Fibroblast of skin of scalp (primary cell): ENCODE results near the gene SNX20.

ENCODE experiments used
- DNase-seq: peaks from one replicate; pipeline ENCODE4 v3.0.0-alpha.2; 2013

Gene SNX20

DNA sequence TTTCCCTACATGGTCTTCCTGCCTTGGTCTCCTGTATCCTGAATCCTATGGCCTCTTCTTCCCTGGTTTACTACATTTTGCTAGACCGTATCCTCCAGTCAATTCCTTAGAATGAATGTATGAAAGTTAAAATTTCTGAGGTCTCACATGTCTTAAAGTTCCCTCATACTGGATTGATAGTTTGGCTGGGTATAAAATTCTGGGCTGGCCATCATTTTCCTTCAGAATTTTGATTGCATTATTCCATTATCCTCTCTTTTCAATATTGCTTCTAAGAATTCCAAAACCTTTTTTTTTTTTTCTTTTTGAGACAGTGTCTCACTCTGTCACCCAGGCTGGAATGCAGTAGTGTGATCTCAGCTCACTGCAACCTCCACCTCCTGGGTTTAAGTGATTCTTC, 23.1 kb upstream of the SNX20 start:
- no peak for DNase-seq

DNA sequence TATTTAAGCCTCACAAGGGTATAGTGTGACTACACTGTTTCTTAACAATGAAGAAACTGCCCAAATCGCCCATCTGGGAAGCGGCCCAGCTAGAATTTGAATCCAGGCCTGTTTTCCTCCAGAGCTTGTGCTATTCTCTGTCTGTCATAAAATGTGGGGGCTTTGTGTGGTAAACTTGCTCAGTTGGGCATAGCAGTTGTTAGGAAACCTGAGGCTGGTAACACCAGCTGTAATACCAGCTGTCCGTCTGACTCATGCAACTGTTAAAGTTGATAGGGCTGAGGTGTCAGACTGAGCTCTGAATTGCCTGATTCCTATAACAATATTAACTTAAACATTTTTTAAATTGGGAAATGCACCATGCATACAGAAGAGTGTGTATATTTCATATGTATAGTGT, 21.6 kb upstream of the SNX20 start:
- no peak for DNase-seq

DNA sequence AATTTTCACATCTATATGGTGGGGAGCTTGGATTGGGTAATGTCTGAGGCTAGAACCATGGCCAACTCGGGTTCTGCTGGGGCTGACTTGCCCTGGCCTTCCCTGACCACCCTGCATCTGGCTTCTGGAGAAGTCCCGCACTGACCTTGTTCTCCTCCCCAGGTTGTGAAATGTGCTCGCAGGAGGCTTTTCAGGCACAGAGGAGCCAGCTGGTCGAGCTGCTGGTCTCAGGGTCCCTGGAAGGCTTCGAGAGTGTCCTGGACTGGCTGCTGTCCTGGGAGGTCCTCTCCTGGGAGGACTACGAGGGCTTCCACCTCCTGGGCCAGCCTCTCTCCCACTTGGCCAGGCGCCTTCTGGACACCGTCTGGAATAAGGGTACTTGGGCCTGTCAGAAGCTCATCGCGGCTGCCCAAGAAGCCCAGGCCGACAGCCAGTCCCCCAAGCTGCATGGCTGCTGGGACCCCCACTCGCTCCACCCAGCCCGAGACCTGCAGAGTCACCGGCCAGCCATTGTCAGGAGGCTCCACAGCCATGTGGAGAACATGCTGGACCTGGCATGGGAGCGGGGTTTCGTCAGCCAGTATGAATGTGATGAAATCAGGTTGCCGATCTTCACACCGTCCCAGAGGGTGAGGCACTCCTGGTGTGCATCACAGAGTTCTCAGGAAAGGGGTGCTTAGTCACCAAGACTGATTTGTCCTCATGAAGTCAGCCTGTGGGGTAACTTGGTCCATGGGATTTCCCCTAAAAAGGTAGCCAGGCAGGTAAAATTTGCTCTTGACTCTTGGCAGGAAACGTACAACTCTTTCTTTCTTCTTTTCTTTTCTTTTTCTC, 18.4 kb upstream of the SNX20 start:
- DNase-seq: no peak

DNA sequence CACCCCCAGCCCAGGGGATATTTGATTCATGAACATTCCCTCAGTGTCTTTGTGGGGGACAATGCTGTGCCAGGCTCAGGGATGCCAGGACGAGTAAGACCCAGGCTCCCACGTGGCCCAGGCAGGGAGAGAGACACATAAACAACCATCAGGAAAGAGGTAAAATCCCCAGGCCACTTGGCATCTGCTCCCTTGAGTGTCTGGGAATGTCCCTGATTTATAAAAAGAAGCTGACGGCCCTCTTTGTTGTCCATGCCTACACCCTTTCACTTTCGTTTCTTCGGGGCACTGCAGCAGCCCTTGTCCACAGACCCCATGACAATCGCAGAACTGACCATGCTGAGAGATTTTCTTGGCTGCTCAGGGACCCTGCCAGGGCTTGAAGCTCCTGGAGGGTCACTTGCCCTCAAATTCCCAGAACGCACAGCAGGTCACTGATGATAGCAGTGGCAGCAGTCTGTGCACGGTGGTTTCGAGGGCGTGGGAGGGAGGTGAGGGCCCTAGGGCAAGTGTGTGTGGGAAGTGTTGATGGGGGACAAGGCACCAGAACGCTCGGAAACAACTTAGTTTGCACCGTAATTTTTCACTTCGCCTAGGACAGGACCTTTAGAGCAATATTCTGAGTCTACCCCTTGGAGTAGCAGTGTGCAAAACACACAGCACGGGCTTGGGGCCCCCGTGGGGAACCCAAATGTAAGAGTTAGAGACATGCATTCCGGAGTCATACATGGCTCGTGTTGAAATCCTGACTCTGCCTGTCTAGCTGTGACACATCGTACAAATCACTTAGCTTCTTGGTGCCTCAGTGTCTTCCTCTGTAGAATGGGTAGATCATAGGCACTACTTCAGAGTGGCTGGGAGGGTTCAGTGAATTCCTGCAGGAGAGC, 17.0 kb upstream of the SNX20 start:
- no peak for DNase-seq

DNA sequence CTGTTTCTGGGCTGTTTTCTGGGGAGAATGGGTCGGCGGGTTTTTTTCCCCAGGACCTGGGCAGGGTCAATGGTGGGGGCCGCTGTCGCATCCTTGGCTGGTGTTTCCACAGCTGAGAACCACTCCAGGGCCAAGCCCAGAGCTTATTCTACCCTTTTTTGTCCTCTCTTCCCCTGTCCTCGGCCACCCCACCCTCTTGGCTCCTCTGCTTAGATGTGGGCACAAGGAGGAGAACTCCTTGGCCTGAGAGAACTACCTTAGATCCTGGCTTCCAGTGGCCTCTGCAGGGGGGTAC, 16.3 kb upstream of the SNX20 start:
- DNase-seq: no peak

DNA sequence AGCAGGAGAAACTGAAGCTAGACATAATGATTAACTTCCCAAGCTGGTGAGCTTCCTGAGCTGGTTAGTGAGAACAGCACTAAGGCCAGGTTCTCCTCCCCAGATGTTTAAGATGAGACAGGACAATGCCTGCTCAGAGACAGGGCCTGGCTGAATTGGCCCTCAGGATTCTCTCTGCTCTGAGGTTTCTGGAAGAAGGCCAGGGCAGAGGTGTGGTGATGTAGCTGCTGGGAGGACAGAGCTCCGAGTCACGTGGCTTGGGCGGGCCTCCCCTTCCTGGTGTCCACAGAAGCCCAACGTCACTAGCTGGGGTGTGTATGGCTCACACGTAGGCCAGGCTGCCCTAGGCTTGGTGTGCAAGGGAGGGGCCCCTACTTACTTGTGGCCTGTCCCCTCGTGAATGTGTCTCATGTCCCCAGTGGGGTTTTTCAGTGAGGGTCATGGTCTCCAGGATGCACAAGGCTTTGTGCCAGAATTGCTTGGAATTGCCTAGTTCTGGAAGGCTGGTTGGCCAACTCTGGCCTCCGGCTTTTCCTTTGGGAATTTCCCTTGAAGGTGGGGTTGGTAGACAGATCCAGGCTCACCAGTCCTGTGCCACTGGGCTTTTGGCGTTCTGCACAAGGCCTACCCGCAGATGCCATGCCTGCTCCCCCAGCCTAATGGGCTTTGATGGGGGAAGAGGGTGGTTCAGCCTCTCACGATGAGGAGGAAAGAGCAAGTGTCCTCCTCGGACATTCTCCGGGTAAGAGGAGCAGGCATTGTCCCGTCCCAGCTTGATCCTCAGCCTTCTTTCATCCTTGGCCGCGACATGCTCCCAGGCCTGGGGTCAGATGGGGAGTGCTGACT, 15.7 kb upstream of the SNX20 start:
- DNase-seq: peak; percentile 34

DNA sequence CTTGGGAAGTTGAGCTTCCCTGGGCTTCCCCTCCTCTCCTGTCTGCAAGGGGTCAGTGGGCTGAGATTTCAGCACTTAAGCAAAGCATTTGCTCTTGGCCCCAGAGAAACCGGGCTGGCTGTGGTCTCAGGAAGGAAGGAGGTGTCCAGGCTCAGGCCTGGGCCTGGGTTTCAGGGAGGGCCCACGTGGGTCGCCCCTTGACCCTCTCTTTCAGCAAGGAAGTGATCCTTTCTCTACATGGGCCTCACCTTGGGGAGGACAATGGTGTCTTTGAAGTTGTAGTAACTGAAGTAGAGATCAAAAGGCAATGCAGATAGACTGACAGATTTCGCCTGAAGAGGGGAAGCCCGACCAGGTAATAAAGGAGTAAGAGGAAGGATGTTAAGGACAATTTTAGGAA, 15.0 kb upstream of the SNX20 start:
- no peak for DNase-seq

DNA sequence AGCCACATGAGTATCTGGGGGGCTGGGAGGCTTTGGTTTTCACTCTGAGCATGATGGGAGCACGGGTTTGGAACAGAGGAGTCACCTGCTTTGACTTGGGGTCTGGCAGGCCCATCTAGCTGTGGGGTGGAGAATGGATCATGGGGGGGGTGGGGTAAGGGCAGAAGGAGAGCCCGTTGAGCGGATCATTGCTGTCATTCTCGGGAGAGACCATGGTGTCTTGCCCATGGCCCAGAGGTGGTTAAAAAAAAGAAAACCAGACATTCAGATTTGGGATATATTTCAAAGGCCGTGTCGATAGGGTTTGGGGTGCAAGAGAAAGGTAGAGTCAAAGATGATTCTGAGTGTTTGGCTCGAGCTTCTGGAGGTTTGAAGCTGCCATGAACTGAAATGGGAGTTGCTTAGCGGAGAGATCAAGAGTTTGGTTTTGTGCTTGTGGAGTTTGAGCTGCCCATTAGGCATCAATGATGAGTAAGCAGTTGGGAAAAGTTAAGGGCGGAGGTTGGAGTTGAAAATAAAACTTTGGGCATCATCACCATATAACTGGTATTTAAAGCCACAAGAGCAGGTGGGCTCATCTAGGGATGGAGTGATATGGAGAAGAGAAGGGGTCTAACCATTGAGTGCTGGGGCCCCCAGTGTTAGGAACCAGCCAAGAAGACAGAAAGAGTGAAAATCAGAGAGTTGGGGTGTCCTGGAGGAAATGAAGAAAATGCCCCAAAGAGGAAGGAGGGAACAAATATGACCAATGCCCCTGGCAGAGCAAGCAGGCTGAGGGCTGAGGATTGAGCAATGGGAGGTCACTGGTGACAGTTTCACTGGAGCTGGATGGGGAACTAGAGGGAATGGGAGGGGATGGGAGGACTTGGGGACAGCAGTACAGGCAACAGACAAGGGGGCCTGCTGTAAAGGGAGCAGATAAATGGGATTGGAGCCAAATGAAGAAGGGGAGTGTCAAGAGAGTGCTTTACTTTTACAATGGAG, 14.2 kb upstream of the SNX20 start:
- DNase-seq: no peak

DNA sequence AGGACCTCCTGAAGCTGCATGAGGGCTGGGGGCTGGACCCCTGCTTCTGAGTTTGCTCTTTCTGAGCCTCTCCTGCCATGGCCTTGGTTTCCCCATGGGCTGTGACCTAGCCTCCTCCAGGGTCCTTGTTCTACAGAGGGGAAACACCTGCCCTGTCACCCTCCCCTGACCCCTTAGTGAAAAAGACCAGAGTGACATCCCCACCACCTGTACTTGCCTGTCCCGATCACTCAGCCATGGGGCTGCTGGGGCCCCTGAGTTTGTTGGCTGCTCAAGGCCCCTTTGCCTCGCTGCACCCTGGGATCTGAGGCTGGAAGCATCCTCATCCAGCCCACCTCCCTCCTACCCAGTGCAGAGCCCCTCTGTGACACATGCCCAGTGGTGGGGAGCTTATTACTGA, 13.1 kb upstream of the SNX20 start:
- DNase-seq: no peak

DNA sequence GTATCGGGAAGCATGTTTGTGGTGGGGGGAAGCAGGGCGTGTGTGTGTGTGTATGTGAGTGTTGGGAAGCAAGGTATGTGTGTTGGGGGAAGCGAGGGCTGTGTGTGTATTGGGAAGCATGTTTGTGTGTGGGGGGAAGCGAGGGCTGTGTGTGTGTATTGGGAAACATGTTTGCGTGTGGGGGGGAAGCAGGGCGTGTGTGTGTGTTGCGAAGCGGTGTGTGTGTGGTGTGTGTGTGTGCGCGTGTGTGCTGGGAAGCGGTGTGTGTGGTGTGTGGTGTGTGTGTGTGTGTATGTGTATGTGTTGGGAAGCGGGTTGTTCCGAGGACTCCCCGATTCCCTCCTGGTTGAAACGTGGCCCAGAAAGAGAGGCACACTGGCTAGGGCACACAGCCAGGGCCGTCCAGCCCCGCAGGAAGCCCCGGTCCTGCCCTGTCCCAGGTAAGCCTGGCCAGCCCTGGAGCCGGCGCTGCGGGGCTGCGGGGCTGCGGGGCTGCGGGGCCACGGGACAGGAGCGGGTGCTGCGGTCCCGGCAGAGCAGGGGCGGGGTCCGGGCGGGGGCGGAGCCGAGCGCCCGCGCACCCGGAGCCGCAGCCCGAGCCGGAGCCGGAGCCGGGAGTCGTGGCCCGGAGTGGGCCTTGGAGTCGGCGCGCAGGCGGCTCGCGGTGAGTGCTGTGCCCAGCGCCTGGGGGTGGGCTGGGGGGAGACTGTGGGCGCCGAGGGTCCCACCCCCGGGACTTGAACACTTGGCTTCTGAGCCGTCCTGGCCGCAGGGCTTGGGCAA, 12.1 kb upstream of the SNX20 start, which contains the start of gene NOD2:
Gene NOD2 (plus strand): TSS at position 608 of the 783 bp plus-strand sequence. CDS start 5,890 bp downstream, outside the sequence.
- DNase-seq: no peak

DNA sequence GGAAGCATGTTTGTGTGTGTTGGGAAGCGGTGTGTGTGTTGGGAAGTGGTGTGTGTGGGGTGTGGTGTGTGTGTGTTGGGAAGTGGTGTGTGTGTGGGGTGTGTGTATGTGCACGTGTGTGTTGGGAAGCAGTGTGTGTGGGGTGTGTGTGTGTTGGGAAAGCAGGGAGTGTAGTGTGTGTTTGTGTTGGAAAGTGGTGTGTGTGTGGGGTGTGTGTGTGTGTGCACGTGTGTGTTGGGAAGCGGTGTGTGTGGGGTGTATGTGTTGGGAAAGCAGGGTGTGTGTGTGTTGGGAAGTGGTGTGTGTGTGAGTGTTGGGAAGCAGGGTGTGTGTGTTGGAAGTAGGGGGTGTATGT, 11.5 kb upstream of the SNX20 start:
- no peak for DNase-seq

DNA sequence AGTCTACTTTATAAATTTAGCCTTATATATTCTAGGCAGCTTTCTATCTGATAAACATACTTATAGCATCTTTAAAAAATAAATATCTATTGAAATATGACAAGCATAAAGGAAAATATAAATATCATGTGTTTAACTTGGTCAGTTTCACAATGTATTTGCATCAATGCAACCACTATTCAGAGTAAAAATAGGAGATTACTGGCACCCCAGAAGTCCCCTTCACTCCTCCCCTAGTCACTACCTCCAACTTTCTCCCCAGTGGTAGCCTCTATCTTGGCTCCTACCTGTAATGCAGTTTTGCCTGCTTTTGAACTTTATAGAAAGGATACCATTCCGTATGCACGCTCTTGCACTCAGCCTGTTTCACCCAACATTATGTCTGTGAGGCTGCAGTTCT, 9.1 kb upstream of the SNX20 start:
- no peak for DNase-seq

DNA sequence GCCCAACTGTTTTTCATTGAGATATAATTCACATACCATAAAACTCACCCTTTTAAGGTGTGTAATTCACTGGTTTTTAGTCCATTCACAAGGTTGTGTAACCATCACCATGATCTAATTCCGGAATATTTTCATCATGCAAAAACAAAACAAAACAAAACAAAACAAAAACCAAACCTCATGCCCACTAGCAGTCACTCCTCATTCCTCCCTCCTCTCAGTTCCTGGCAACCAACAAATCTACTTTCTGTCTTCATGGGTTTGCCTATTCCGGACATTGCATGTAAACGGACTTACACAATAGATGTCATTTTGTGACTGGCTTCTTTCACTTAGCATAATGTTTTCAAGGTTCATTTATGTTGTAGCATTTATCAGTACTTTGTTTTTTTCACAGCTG, 7.8 kb upstream of the SNX20 start:
- no peak for DNase-seq

DNA sequence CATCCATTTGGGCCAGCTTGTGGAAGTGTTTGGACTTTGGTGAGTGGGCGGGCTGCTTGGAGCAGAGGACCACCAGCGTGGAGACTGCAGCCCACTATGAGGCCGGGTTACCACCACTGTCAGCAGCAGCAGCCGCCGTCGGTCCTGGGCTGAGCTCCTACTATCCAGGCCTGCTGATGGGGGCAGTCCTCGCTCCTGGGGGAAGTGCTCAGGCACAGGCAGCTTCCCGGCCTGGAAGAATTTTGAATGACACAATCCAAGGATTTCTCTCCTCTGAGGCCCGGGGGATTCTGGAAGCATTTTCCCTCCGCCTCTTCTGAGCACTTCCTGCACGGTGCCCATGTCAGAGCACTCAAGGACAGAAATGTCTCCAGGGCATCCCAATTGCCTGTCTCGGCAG, 7.0 kb upstream of the SNX20 start:
- peak; percentile 22 for DNase-seq

DNA sequence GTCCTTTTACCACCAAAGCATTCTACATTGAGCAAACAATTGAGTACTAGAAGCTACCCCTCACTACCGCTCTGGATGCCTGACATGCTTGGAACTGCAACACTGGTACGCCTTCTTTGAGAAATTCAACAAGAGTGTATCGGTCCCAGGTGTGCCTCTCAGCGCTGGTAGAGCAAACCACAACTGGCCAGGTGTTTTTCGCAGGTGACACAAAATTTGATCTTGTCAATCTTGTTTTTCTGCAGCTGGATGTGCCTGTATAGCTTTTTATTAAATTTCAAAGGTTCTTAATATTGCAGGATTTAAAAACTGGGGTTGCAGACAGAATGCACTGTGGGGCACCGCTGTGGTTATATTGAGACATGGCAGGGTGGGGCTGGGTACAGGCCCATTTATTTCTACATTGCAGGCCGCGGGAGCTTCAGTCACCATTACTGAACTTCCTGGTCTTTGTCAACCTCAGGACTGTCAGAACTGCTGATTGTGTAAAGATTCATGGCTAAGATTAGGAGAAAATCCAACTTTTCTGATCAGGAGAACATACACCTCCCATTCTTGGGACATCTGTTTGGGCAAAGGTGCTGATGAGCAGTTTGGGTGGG, 4.5 kb upstream of the SNX20 start:
- DNase-seq: no peak

DNA sequence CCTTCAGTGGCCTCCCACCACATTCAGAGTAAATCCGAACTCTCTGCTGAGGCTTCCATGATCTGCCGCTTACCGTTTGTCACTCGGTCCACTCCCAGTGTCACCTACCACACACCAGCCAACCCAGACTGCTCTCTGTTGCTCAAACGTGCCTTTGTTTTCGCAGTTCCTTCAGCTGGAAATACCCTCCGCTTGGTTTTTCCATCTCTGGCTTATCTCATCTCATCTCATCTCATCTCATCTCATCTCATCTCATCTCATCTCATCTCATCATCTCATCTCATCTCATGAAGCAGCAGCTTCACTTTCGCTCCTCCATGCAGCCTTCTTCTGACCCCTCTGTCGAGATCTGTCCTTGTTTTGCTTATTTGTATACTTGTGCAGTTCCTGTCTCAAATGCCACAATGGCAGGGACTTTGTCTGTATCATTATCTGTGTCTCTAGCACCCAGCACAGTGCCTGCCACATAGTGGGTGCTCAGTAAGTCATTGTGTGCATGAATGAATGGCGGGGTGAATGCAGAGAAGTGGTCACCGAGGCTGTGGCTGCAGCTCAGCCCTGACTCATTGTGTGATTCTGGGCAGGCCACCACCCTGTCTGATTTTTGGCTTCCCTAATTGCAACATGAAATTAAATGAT, 3.8 kb upstream of the SNX20 start:
- no peak for DNase-seq

DNA sequence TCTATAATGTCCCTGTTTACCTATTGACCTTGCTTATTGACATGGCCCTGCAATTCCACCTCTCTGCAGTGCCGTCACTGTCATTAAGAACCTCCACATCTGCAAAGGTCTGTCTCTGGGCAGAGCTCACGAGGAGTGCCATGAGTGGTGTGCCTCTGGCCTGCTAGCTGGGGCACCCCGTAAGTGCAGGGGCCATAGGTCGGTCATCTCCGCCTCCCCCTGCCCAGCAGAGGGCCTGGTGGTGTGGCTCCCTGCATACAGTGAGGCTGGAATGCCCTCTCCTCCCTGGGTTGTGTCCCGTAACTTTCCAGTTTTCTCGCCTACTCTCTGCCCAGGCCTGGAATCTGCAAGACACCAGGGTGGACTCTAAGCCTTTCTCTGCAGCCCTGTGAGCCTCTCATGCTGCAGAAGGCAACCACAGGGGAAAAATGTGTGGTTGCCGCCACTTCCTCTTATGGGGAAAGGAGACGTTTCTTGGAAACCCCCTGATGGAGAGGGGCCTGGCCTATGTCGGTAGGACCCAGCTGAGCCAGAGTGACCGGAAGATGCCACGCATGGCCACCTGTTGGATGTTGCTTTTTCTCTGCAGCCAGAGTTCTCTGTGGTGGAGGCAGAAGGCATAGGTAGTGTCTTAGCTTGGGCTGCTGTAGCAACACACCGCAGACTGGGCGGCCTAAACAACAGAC, 2.7 kb upstream of the SNX20 start:
- DNase-seq: no peak

DNA sequence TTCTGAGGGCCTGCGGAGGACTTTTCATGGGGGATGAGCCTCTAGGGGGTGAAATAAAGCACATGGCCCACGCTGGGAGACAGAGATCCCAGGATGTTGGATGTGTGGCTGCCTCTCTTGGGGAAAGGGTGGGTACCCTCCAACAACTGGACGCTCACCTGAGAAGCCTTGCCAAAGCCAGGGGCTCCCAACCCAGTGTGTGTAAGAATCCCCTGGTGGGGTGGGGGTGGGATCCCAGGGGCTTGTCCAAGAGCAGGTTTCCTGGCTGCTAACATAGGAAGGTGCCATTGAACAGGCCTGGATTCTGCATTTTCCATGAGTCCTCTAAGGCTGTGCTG, 587 bp downstream of the SNX20 start:
- no peak for DNase-seq
